SU-DHL-6 (cell line): ENCODE measurements around the gene ANTXR1.

Experiments used
- H2AFZ ChIP-seq: fragments of 200-600 bp; sonication (generic); 2 replicates; pipeline ENCODE4 v1.6.1; 2014; ENCODE audit warnings: low read depth, mild to moderate bottlenecking, moderate library complexity, mixed read lengths, antibody characterized with exemption, low read length; ENCODE audit not compliant: severe bottlenecking
- H3F3A ChIP-seq: fragments of 200-600 bp; shearing (Covaris generic); 2 replicates; pipeline ENCODE4 v1.6.0; 2016; ENCODE audit warnings: antibody characterized with exemption, mild to moderate bottlenecking; ENCODE audit not compliant: insufficient read depth
- H3K27ac ChIP-seq: fragments of 200-600 bp; sonication (generic); 2 replicates; pipeline ENCODE4 v1.5.1; 2016; ENCODE audit warnings: low read depth, mild to moderate bottlenecking, low read length, moderate library complexity, mixed read lengths
- H3K27me3 ChIP-seq: fragments of 200-600 bp; sonication (generic), shearing (Covaris generic); 2 replicates; pipeline ENCODE4 v1.6.0; 2014; ENCODE audit warnings: mild to moderate bottlenecking, low read length
- H3K36me3 ChIP-seq: fragments of 200-600 bp; sonication (generic); 2 replicates; pipeline ENCODE4 v1.6.1; 2014; ENCODE audit warnings: mild to moderate bottlenecking, low read length, mixed read lengths
- H3K4me2 ChIP-seq: fragments of 300-600, 200-600 bp; shearing (Covaris generic), sonication (generic); 2 replicates; pipeline ENCODE4 v1.6.0; 2014; ENCODE audit warnings: low read length, low read depth, mild to moderate bottlenecking; ENCODE audit not compliant: poor library complexity, severe bottlenecking
- H3K4me3 ChIP-seq: fragments of 200-600 bp; sonication (generic); 2 replicates; pipeline ENCODE4 v1.5.1; 2014; ENCODE audit warnings: antibody characterized with exemption, low read length, mild to moderate bottlenecking, mixed read lengths; ENCODE audit not compliant: insufficient read depth, poor library complexity, severe bottlenecking
- H3K79me2 ChIP-seq: fragments of 200-600 bp; sonication (generic); 2 replicates; pipeline ENCODE4 v1.6.1; 2014; ENCODE audit warnings: mild to moderate bottlenecking, low read length, moderate library complexity; ENCODE audit not compliant: insufficient read depth
- H3K9ac ChIP-seq: fragments of 200-600 bp; sonication (generic); 2 replicates; pipeline ENCODE4 v1.7.0; 2014; ENCODE audit warnings: mild to moderate bottlenecking, low read length
- H3K9me2 ChIP-seq: fragments of 200-600 bp; sonication (generic); replicated peaks from 2 replicates; pipeline ENCODE4 v1.6.1; 2014; ENCODE audit warnings: low read length; ENCODE audit not compliant: insufficient read depth
- H3K9me3 ChIP-seq: fragments of 200-600 bp; sonication (generic); 2 replicates; pipeline ENCODE4 v1.6.1; 2014; ENCODE audit warnings: low read length, mixed read lengths; ENCODE audit not compliant: insufficient read depth
- H4K20me1 ChIP-seq: fragments of 200-600 bp; sonication (generic); 2 replicates; pipeline ENCODE4 v1.6.1; 2014; ENCODE audit warnings: low read depth, mild to moderate bottlenecking, antibody characterized with exemption, low read length, moderate library complexity, mixed read lengths
- CTCF ChIP-seq: fragments of 200-600 bp; sonication (generic); IDR thresholded peaks from one replicate; pipeline ENCODE4 v1.5.1; 2017; ENCODE audit warnings: antibody characterized with exemption, mild to moderate bottlenecking, low read length, moderate library complexity; ENCODE audit not compliant: insufficient read depth, poor library complexity, severe bottlenecking
- EZH2phosphoT487 ChIP-seq: fragments of 200-600 bp; sonication (generic), shearing (Covaris generic); conservative IDR thresholded peaks from 2 replicates; pipeline ENCODE4 v1.6.1; 2018; ENCODE audit warnings: mild to moderate bottlenecking, antibody characterized with exemption, low read length, moderate library complexity, mixed read lengths

ANTXR1 gene

GRCh38 chr2:69030800-69031428 is 17.9 kb downstream of the ANTXR1 start:
- Histone ChIP-seq H4K20me1 (no peaks in the 10 kb centered on the region), H3K36me3 (no peaks in the 10 kb centered on the region), H3F3A (no peaks in the 10 kb centered on the region), H3K9ac (no peak overlapping the region), H3K4me3 (no peak overlapping the region), H2AFZ (no peak overlapping the region), H3K27ac (no peak overlapping the region), H3K4me2 (no peak overlapping the region), H3K9me2 (no peaks in the 10 kb centered on the region), H3K9me3 (no peaks in the 10 kb centered on the region), H3K27me3 (no peaks in the 10 kb centered on the region), H3K79me2 (no peaks in the 10 kb centered on the region)
- TF ChIP-seq EZH2phosphoT487 = no peak
- TF ChIP-seq CTCF = no peak

DNA sequence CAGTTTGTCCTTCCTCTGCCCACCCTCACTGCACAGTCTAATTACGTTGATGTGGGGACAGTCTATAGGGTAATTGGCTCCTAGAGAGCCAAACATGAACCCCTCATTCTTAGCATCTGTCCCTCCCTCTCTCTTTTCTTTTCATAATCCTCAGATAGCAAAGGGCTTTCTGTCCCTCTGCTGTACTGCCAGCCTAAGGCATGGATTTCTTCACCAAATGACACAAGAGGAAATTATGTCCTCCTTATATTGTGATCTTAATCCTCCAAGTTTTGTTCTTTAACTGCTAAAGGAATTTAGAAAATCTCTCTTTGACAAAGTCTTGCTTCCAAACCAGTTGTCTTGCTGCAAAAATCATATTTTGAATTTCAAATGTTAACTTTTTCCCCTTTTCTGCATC is 18.5 kb downstream of the ANTXR1 start:
- Histone ChIP-seq H3K27me3 (no peaks in the 10 kb centered on the region), H3K27ac (no peak overlapping the region), H2AFZ (no peak overlapping the region), H3K9me2 (no peaks in the 10 kb centered on the region), H3K4me2 (no peak overlapping the region), H3K9me3 (no peaks in the 10 kb centered on the region), H3K79me2 (no peaks in the 10 kb centered on the region), H4K20me1 (no peaks in the 10 kb centered on the region), H3F3A (no peaks in the 10 kb centered on the region), H3K4me3 (no peak overlapping the region), H3K36me3 (no peaks in the 10 kb centered on the region), H3K9ac (no peak overlapping the region)
- no peak for TF ChIP-seq EZH2phosphoT487
- no peak for TF ChIP-seq CTCF

DNA sequence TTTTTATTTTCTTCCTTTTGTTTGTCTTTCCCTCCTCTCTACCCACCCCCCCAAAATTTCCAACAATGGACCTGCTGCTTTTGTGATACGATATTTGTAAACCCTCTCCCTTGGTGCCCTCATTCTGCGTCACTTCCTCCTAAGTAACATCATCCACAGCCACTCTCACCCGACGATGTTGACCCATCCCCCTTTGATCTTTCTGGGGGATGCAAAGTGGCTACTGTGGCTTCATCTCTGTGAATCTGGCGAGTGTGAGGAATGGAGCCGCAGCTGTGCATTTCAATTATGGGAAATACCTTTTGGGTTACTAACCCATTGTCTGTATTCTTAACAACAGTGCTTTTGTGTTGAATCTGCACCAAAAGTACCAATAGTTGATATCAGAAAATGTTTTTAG is 19.4 kb downstream of the ANTXR1 start:
- H3K9me2 ChIP-seq = no peaks in the 10 kb centered on the region
- no peak overlapping the region for H2AFZ ChIP-seq
- H3K79me2 ChIP-seq = no peaks in the 10 kb centered on the region
- H3K4me2 ChIP-seq = no peak overlapping the region
- H3K27ac ChIP-seq = no peak overlapping the region
- no peak overlapping the region for H3K9ac ChIP-seq
- H4K20me1 ChIP-seq = no peaks in the 10 kb centered on the region
- no peak overlapping the region for H3K4me3 ChIP-seq
- no peaks in the 10 kb centered on the region for H3K27me3 ChIP-seq
- no peaks in the 10 kb centered on the region for H3F3A ChIP-seq
- H3K9me3 ChIP-seq = no peaks in the 10 kb centered on the region
- no peaks in the 10 kb centered on the region for H3K36me3 ChIP-seq
- TF ChIP-seq EZH2phosphoT487 = no peak
- no peak for TF ChIP-seq CTCF
